Thyroid gland (tissue), 4 donors: ENCODE measurements around the gene CACNA1D.

Experiments used
- POLR2A ChIP-seq, 2 donors: fragments of 450-650 bp; IDR thresholded peaks; one replicate each; pipeline ENCODE4 v1.6.1; 2017; ENCODE audit warnings: antibody characterized with exemption in 2 of 2, mild to moderate bottlenecking in 2 of 2, moderate library complexity in 1 of 2
- TF ChIP-seq, protein P1 (sequence below), 6 experiments: fragments of 200-600 bp in 3 of 6; fragments of 450-650 bp in 3 of 6; sonication (generic) in 3 of 6; IDR thresholded peaks; one replicate each; pipeline ENCODE4 v1.5.1; 2016 to 2019; ENCODE audit warnings: antibody characterized with exemption in 6 of 6, mild to moderate bottlenecking in 2 of 6, inconsistent platforms in 1 of 6, moderate library complexity in 1 of 6

DNA sequence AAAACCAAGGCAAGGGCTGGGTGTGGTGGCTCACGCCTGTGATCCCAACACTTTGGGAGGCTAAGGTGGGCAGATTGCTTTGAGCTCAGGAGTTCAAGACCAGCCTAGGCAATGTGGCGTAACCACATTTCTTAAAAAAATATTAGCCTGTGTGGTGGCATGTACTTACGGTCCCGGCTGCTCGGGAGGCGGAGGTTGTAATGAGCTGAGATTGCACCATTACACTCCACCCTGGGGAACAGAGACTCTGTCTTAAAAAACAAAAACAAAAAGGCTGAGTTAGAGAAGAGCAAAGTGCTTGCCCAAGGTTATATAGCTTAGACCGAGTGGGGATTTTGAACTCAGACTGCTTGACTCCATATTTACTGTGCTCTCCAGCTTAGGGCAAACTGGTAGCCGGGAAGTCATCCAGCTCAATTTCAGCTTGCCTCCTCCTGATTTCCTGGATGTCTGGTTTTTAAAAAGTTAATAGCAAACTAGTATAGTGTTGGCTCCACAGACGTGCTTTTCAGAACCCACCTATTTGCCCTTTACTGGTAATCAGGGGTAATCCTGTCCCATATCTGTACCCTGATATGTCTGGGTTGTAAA lies 138.9 kb downstream of the CACNA1D start:
- no peak for TF ChIP-seq POLR2A (IDR thresholded peaks at IDR 0.05)
- TF ChIP-seq, protein P1, sequence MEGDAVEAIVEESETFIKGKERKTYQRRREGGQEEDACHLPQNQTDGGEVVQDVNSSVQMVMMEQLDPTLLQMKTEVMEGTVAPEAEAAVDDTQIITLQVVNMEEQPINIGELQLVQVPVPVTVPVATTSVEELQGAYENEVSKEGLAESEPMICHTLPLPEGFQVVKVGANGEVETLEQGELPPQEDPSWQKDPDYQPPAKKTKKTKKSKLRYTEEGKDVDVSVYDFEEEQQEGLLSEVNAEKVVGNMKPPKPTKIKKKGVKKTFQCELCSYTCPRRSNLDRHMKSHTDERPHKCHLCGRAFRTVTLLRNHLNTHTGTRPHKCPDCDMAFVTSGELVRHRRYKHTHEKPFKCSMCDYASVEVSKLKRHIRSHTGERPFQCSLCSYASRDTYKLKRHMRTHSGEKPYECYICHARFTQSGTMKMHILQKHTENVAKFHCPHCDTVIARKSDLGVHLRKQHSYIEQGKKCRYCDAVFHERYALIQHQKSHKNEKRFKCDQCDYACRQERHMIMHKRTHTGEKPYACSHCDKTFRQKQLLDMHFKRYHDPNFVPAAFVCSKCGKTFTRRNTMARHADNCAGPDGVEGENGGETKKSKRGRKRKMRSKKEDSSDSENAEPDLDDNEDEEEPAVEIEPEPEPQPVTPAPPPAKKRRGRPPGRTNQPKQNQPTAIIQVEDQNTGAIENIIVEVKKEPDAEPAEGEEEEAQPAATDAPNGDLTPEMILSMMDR (IDR thresholded peaks at IDR 0.05): no peak
